Measurements from ENCODE around the gene SLC26A1. TPM values are rescaled to one million over a fixed set of nuclear protein-coding genes. Genes with fewer than 3 reads are reported as not detected.
"Not testable (repeated sequence)": the region's sequence is repeated elsewhere in the genome, so short reads cannot be mapped to it uniquely, and the experiment has no call there.

SLC26A1 gene
- total RNA-seq, 1 donor from 2014 or later, result 2.9 TPM

GRCh38 chr4:978957-979701, 14.1 kb downstream of the SLC26A1 start:
- TF ChIP-seq CTCF (IDR thresholded peaks at IDR 0.05), result no peak
- no peak for TF ChIP-seq POLR2AphosphoS5 (IDR thresholded peaks at IDR 0.05; ENCODE audit: insufficient read depth in 1 of 2, low read depth in 1 of 2)
- TF ChIP-seq POLR2A (IDR thresholded peaks at IDR 0.05), result no peak
- H3K36me3 ChIP-seq, result no peaks in the 10 kb centered on the region
- peaks cover 1% of the 10 kb centered on the region for H3K4me1 ChIP-seq
- H3K9me3 ChIP-seq, result no peaks in the 10 kb centered on the region
- no peak overlapping the region for H3K4me3 ChIP-seq
- no peak overlapping the region for H3K27ac ChIP-seq
- intact Hi-C loops (cut with DNase I), result no loop called here
- no peaks in the 10 kb centered on the region for H3K27me3 ChIP-seq
- no peak for DNase-seq (ENCODE audit: extremely low spot score in 2 of 2)

GRCh38 chr4:976016-976415, 17.2 kb downstream of the SLC26A1 start:
- H3K27ac ChIP-seq; H3K36me3 ChIP-seq; H3K27me3 ChIP-seq; DNase-seq (ENCODE audit: extremely low spot score in 2 of 2); H3K4me3 ChIP-seq; intact Hi-C loops (cut with DNase I); H3K9me3 ChIP-seq: not testable (repeated sequence)
- peaks cover 27% of the 10 kb centered on the region for H3K4me1 ChIP-seq

- no peaks in the 10 kb centered on the region for H3K27me3 ChIP-seq
- no peak for DNase-seq (ENCODE audit: extremely low spot score in 2 of 2)
- no peak for TF ChIP-seq POLR2A (IDR thresholded peaks at IDR 0.05)
- no peak for TF ChIP-seq POLR2AphosphoS5 (IDR thresholded peaks at IDR 0.05; ENCODE audit: insufficient read depth in 1 of 2, low read depth in 1 of 2)
- no peak for TF ChIP-seq CTCF (IDR thresholded peaks at IDR 0.05)
- H3K4me3 ChIP-seq, result no peak overlapping the region
- intact Hi-C loops (cut with DNase I), result no loop called here
- H3K4me1 ChIP-seq, result peaks cover 32% of the 10 kb centered on the region
- no peak overlapping the region for H3K27ac ChIP-seq
- no peaks in the 10 kb centered on the region for H3K9me3 ChIP-seq
- no peaks in the 10 kb centered on the region for H3K36me3 ChIP-seq
Observed at GRCh38 chr4:974668-975067, 18.5 kb downstream of the SLC26A1 start.

GRCh38 chr4:973431-974397, 19.5 kb downstream of the SLC26A1 start, which contains the start of gene DGKQ:
Gene DGKQ (minus strand): TSS chr4:973569. CDS start chr4:973482, 87 bp downstream.
- TF ChIP-seq CTCF (IDR thresholded peaks at IDR 0.05) (no peak), POLR2AphosphoS5 (IDR thresholded peaks at IDR 0.05; ENCODE audit: insufficient read depth in 1 of 2, low read depth in 1 of 2) (no peak), POLR2A (IDR thresholded peaks at IDR 0.05) (no peak)
- no peaks in the 10 kb centered on the region for H3K27me3 ChIP-seq
- peaks cover 32% of the 10 kb centered on the region for H3K4me1 ChIP-seq
- DNase-seq (ENCODE audit: extremely low spot score in 2 of 2), result no peak
- H3K27ac ChIP-seq, result no peak within 1 kb of the TSS
- intact Hi-C loops (cut with DNase I), result no loop called here
- no peaks in the 10 kb centered on the region for H3K9me3 ChIP-seq
- peak within 1 kb of the TSS; percentile 77 to 86 for H3K4me3 ChIP-seq
- H3K36me3 ChIP-seq, result no peaks in the 10 kb centered on the region

GRCh38 chr4:972651-973424, 20.4 kb downstream of the SLC26A1 start:
- Histone ChIP-seq H3K4me1 (peaks cover 39% of the 10 kb centered on the region), H3K4me3 (peak overlapping the region; percentile 77 to 86), H3K27ac (no peak overlapping the region), H3K9me3 (no peaks in the 10 kb centered on the region), H3K27me3 (no peaks in the 10 kb centered on the region), H3K36me3 (no peaks in the 10 kb centered on the region)
- no peak for DNase-seq (ENCODE audit: extremely low spot score in 2 of 2)
- intact Hi-C loops (cut with DNase I), result no loop called here
- TF ChIP-seq CTCF (IDR thresholded peaks at IDR 0.05) (no peak), POLR2A (IDR thresholded peaks at IDR 0.05) (no peak), POLR2AphosphoS5 (IDR thresholded peaks at IDR 0.05; ENCODE audit: insufficient read depth in 1 of 2, low read depth in 1 of 2) (no peak)
